ENCODE data around the gene TRIM17.

Gene TRIM17

GRCh38 chr1:228358039-228358763, 58.5 kb downstream of the TRIM17 start:
- no peak for DNase-seq (ENCODE audit: extremely low read depth in 1 of 2, low read depth in 1 of 2)

Data from activated CD8-positive, alpha-beta memory T cell treated with anti-CD3 and anti-CD28 coated beads for 1 hour (primary cell).